Measurements from ENCODE around the gene MYO7A.
A peak's percentile ranks its signal among the peaks of the same experiment; 100 is the strongest.

GRCh38 chr11:77115181-77115611, 12.8 kb upstream of the MYO7A start:
- TF ChIP-seq, protein P1, sequence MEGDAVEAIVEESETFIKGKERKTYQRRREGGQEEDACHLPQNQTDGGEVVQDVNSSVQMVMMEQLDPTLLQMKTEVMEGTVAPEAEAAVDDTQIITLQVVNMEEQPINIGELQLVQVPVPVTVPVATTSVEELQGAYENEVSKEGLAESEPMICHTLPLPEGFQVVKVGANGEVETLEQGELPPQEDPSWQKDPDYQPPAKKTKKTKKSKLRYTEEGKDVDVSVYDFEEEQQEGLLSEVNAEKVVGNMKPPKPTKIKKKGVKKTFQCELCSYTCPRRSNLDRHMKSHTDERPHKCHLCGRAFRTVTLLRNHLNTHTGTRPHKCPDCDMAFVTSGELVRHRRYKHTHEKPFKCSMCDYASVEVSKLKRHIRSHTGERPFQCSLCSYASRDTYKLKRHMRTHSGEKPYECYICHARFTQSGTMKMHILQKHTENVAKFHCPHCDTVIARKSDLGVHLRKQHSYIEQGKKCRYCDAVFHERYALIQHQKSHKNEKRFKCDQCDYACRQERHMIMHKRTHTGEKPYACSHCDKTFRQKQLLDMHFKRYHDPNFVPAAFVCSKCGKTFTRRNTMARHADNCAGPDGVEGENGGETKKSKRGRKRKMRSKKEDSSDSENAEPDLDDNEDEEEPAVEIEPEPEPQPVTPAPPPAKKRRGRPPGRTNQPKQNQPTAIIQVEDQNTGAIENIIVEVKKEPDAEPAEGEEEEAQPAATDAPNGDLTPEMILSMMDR (IDR thresholded peaks at IDR 0.05; ENCODE audit: control extremely low read depth in 1 of 3, insufficient read depth in 1 of 3, low read depth in 1 of 3, low read length in 3 of 3): peak; percentile 50 to 63 (median 55)
- no peak for TF ChIP-seq MAFK (IDR thresholded peaks at IDR 0.05; ENCODE audit: low read depth, low read length)
- no peak for TF ChIP-seq EP300 (IDR thresholded peaks at IDR 0.05; ENCODE audit: borderline replicate concordance in 1 of 2, low read depth in 2 of 2, low read length in 2 of 2)
- TF ChIP-seq RFX5 (IDR thresholded peaks at IDR 0.05; ENCODE audit: borderline replicate concordance, low read depth, low read length): no peak
- TF ChIP-seq YY1 (IDR thresholded peaks at IDR 0.05; ENCODE audit: low read depth, low read length): no peak
- no peak for TF ChIP-seq JUND (IDR thresholded peaks at IDR 0.05; ENCODE audit: low read length)
- no peak for TF ChIP-seq EZH2 (IDR thresholded peaks at IDR 0.05; ENCODE audit: low read depth, low read length, severe bottlenecking)
